Body of pancreas (tissue), 4 donors: Measurements from ENCODE around the gene ARHGEF28.

Experiments used
- CTCF ChIP-seq, 7 experiments: fragments of 450-650 bp in 4 of 7; fragments of 200-600 bp in 3 of 7; sonication (generic) in 3 of 7; IDR thresholded peaks; one replicate each; pipeline ENCODE4 v1.5.1; 2016 to 2019; ENCODE audit warnings: antibody characterized with exemption in 7 of 7
- POLR2A ChIP-seq, 3 donors: fragments of 450-650 bp; IDR thresholded peaks; one replicate each; pipeline ENCODE4 v1.6.1; 2016; ENCODE audit warnings: antibody characterized with exemption in 3 of 3, mild to moderate bottlenecking in 2 of 3

DNA sequence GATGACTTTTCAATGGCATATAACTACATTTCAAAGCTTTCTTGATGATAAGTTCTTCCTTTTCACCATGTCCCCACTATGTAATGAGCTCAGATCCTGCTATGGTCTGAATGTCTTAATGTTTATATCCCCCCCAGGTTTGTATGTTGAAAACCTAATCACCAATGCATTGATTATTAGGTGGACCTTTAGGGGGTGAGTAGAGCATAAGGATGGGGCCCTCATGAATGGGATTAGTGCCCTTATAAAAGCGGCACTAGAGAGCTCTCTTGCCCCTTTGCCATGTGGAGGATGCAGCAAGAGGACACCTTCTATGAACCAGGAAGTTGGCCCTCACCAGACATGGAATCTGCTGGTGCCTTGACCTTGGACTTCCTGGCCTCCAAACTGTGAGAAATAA is 316.8 kb downstream of the ARHGEF28 start:
- no peak for TF ChIP-seq CTCF (IDR thresholded peaks at IDR 0.05)
- TF ChIP-seq POLR2A (IDR thresholded peaks at IDR 0.05) = no peak
